ENCODE data around the gene UNC5C. TPM values are rescaled to one million over a fixed set of nuclear protein-coding genes. Genes with fewer than 3 reads are reported as not detected.

Gene UNC5C
- total and polyA plus RNA-seq, 7 experiments from 2014 or later, result not detected

DNA sequence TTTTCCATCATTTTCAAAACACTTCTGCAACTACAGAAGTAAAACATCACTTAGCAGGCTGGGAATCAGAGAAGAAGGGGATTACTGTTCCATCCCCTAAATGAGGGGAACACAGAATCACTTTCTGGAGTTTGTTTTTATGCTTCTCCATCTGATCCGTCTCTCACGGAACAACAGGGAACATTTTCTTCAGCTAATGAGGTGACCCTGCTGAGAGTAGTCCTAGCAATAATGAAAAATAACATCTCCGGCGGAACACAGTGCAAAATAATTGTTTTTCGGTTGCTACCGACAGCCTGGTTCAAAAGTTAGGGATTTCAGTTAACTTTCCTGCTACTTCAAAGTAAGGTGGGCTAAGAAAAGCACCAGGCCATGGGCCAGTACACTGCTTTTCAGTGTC is 322.9 kb downstream of the UNC5C start:
- no peak overlapping the region for H3K4me3 ChIP-seq (ENCODE audit: low read length)
- CTCF ChIA-PET, result no interaction called here

GRCh38 chr4:95224402-95224801 is 324.4 kb downstream of the UNC5C start:
- Histone ChIP-seq H3K27ac (ENCODE audit: low read depth, low read length) (no peak overlapping the region), H3K4me3 (ENCODE audit: low read length) (no peak overlapping the region), H3K4me1 (ENCODE audit: control insufficient read depth in 2 of 2, insufficient read depth in 2 of 2, low read length in 2 of 2) (no peaks in the 10 kb centered on the region), H3K36me3 (ENCODE audit: control insufficient read depth in 2 of 3, insufficient read depth in 3 of 3, low read length in 3 of 3) (no peaks in the 10 kb centered on the region), H3K27me3 (ENCODE audit: control insufficient read depth in 2 of 2, insufficient read depth in 2 of 2, low read length in 2 of 2) (peaks cover 0 to 4% of the 10 kb centered on the region in 2 donors), H3K9me3 (ENCODE audit: control insufficient read depth in 2 of 3, low read length in 3 of 3) (no peaks in the 10 kb centered on the region)
- Mint-ChIP-seq H3K27me3 (no peaks in the 10 kb centered on the region), H3K4me1 (no peaks in the 10 kb centered on the region), H3K36me3 (no peaks in the 10 kb centered on the region), H3K4me3 (no peak overlapping the region), H3K27ac (no peak overlapping the region), H3K9me3 (peaks cover 0 to 1% (median 0%) of the 10 kb centered on the region in 11 donors)
- ATAC-seq (no peak), DNase-seq (no peak)
- CTCF ChIA-PET, result no interaction called here
- intact Hi-C loops (cut with micrococcal nuclease), result no loop called here
- POLR2A ChIA-PET, result interaction anchor here (0.6 kb wide), 1 partner anchor 177 kb away, joined by 3 read pairs; no protein-coding TSS in a partner anchor

More for the DNA sequence above, 322.9 kb downstream of the UNC5C start:
- no peaks in the 10 kb centered on the region for H3K36me3 Mint-ChIP-seq
- H3K27ac Mint-ChIP-seq, result no peak overlapping the region
- H3K4me3 Mint-ChIP-seq, result no peak overlapping the region
- H3K27me3 ChIP-seq (ENCODE audit: control insufficient read depth in 2 of 2, insufficient read depth in 2 of 2, low read length in 2 of 2), result peaks cover 0 to 4% of the 10 kb centered on the region in 2 donors
- no peaks in the 10 kb centered on the region for H3K36me3 ChIP-seq (ENCODE audit: control insufficient read depth in 2 of 3, insufficient read depth in 3 of 3, low read length in 3 of 3)
- intact Hi-C loops (cut with micrococcal nuclease), result no loop called here
- H3K27ac ChIP-seq (ENCODE audit: low read depth, low read length), result no peak overlapping the region
- H3K27me3 Mint-ChIP-seq, result no peaks in the 10 kb centered on the region
- H3K9me3 Mint-ChIP-seq, result peaks cover 0 to 3% (median 0%) of the 10 kb centered on the region in 11 donors
- no peaks in the 10 kb centered on the region for H3K9me3 ChIP-seq (ENCODE audit: control insufficient read depth in 2 of 3, low read length in 3 of 3)
- POLR2A ChIA-PET, result no interaction called here
- no peaks in the 10 kb centered on the region for H3K4me1 Mint-ChIP-seq
- no peak for ATAC-seq
- DNase-seq, result no peak
- no peaks in the 10 kb centered on the region for H3K4me1 ChIP-seq (ENCODE audit: control insufficient read depth in 2 of 2, insufficient read depth in 2 of 2, low read length in 2 of 2)

DNA sequence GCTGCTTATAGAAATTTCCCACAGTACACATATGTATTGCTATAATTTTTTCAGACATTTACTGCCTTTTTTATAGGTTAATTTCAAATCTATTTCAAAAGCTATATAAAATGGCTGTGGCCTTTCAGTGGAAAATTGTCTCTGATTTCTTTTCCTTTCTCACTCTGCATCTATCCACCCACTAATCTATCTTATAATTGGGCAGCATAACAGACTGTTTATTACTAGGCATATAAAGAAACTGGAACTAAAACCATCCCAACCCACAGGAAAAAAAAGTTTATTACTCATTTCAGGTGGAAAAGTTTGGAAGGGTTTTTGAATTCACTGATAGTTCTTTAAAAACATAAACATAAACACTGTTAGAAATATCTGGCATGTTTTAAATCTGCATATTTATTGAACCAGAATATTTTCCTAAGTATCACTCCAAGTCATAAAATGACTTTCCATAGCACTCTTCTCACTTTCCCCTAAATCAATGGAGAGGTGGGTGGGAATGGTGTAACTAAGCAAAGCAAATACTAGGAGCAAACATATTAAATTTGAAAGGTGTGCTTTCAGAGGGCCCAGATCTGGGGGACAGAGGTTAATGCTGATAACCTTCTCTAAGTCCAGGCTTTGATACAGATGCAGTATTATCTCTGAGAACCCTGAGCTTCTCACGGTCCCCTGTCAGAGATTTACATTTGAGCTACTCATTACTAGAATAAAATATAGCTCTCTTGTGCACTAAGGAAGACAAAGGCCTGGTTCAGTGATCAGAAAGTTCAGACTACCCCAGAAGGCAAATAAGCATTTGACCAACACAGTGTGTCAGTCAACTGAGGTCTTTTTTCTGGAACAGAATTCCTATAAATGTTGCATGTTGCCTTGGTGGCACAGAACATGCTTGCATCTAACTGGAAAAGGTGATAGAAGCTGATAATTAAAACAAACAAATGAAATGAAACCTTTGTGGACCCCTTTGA is 328.3 kb downstream of the UNC5C start:
- intact Hi-C loops (cut with micrococcal nuclease), result no loop called here
- no peak for DNase-seq
- H3K4me1 Mint-ChIP-seq, result no peaks in the 10 kb centered on the region
- CTCF ChIA-PET, result no interaction called here
- Histone ChIP-seq H3K36me3 (ENCODE audit: control insufficient read depth in 2 of 3, insufficient read depth in 3 of 3, low read length in 3 of 3) (no peaks in the 10 kb centered on the region), H3K4me1 (ENCODE audit: control insufficient read depth in 2 of 2, insufficient read depth in 2 of 2, low read length in 2 of 2) (no peaks in the 10 kb centered on the region), H3K27me3 (ENCODE audit: control insufficient read depth in 2 of 2, insufficient read depth in 2 of 2, low read length in 2 of 2) (peaks cover 0 to 4% of the 10 kb centered on the region in 2 donors), H3K27ac (ENCODE audit: low read depth, low read length) (no peak overlapping the region), H3K9me3 (ENCODE audit: control insufficient read depth in 2 of 3, low read length in 3 of 3) (no peaks in the 10 kb centered on the region), H3K4me3 (ENCODE audit: low read length) (no peak overlapping the region)
- H3K9me3 Mint-ChIP-seq, result peaks cover 0 to 1% (median 0%) of the 10 kb centered on the region in 11 donors
- H3K4me3 Mint-ChIP-seq, result no peak overlapping the region
- no peaks in the 10 kb centered on the region for H3K36me3 Mint-ChIP-seq
- ATAC-seq, result no peak
- H3K27me3 Mint-ChIP-seq, result peaks cover 0 to 5% (median 0%) of the 10 kb centered on the region in 5 donors
- H3K27ac Mint-ChIP-seq, result no peak overlapping the region
- POLR2A ChIA-PET, result no interaction called here

DNA sequence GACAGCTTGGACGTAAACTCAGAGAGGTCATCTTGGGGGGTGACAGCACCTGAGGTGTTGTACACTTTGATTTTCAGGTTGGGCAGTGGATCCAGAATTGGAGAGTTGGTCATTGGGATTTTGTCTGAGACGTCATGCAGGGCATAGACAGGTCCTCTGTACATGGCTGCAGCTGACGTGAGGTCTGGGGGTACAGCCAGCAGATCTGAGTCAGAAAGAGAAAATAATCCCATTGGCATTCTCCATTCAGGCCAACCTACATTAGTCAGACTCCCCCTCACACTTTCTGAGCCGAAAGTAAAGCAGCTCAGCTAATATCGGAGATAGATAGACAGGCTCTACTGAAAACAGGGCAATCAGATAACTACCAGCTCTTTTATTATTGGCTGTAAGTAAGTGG is 329.7 kb downstream of the UNC5C start:
- H3K4me1 ChIP-seq (ENCODE audit: control insufficient read depth in 2 of 2, insufficient read depth in 2 of 2, low read length in 2 of 2), result no peaks in the 10 kb centered on the region
- H3K36me3 Mint-ChIP-seq, result no peaks in the 10 kb centered on the region
- ChIA-PET CTCF (no interaction called here), POLR2A (no interaction called here)
- no peak overlapping the region for H3K4me3 ChIP-seq (ENCODE audit: low read length)
- H3K4me1 Mint-ChIP-seq, result no peaks in the 10 kb centered on the region
- H3K9me3 Mint-ChIP-seq, result no peaks in the 10 kb centered on the region
- no peaks in the 10 kb centered on the region for H3K9me3 ChIP-seq (ENCODE audit: control insufficient read depth in 2 of 3, low read length in 3 of 3)
- DNase-seq (no peak), ATAC-seq (no peak)
- no peaks in the 10 kb centered on the region for H3K36me3 ChIP-seq (ENCODE audit: control insufficient read depth in 2 of 3, insufficient read depth in 3 of 3, low read length in 3 of 3)
- H3K27ac ChIP-seq (ENCODE audit: low read depth, low read length), result no peak overlapping the region
- H3K27ac Mint-ChIP-seq, result no peak overlapping the region
- peaks cover 0 to 4% of the 10 kb centered on the region in 2 donors for H3K27me3 ChIP-seq (ENCODE audit: control insufficient read depth in 2 of 2, insufficient read depth in 2 of 2, low read length in 2 of 2)
- intact Hi-C loops (cut with micrococcal nuclease), result no loop called here
- no peak overlapping the region for H3K4me3 Mint-ChIP-seq
- peaks cover 0 to 5% (median 0%) of the 10 kb centered on the region in 5 donors for H3K27me3 Mint-ChIP-seq

- no peaks in the 10 kb centered on the region for H3K9me3 Mint-ChIP-seq
- intact Hi-C loops (cut with micrococcal nuclease), result no loop called here
Observed at GRCh38 chr4:95217197-95217596, 331.6 kb downstream of the UNC5C start.

DNA sequence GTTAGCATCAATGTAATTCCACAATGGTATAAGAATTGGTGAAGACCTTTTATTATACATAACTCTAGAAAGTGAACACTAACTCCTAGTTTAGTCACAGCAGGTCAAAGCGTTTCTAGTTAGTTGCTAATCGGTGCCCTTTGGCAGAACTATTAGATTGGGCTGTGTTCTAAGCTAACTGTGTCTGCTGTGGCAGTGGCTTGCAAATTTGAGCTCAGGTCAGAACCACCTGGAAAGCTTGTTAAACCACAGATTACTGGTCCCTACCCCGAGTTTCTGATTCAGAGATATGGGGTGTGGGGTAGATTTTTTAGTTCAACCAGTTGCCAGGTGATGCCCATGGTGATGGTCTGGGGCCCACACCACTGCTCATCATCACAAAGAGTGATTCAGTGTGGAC is 332.1 kb downstream of the UNC5C start:
- H3K4me1 ChIP-seq (ENCODE audit: control insufficient read depth in 2 of 2, insufficient read depth in 2 of 2, low read length in 2 of 2), result no peaks in the 10 kb centered on the region
- POLR2A ChIA-PET, result no interaction called here
- H3K27ac ChIP-seq (ENCODE audit: low read depth, low read length), result no peak overlapping the region
- no peak for DNase-seq
- H3K9me3 ChIP-seq (ENCODE audit: control insufficient read depth in 2 of 3, low read length in 3 of 3), result no peaks in the 10 kb centered on the region
- H3K9me3 Mint-ChIP-seq, result no peaks in the 10 kb centered on the region
- H3K4me3 ChIP-seq (ENCODE audit: low read length), result no peak overlapping the region
- CTCF ChIA-PET, result no interaction called here
- no peaks in the 10 kb centered on the region for H3K27me3 ChIP-seq (ENCODE audit: control insufficient read depth in 2 of 2, insufficient read depth in 2 of 2, low read length in 2 of 2)
- intact Hi-C loops (cut with micrococcal nuclease), result no loop called here
- no peak overlapping the region for H3K27ac Mint-ChIP-seq
- no peaks in the 10 kb centered on the region for H3K4me1 Mint-ChIP-seq
- H3K4me3 Mint-ChIP-seq, result no peak overlapping the region
- no peaks in the 10 kb centered on the region for H3K36me3 Mint-ChIP-seq
- no peak for ATAC-seq
- H3K36me3 ChIP-seq (ENCODE audit: control insufficient read depth in 2 of 3, insufficient read depth in 3 of 3, low read length in 3 of 3), result no peaks in the 10 kb centered on the region
- peaks cover 0 to 9% (median 4%) of the 10 kb centered on the region in 5 donors for H3K27me3 Mint-ChIP-seq

More at GRCh38 chr4:95217197-95217596, 331.6 kb downstream of the UNC5C start:
- no peak overlapping the region for H3K4me3 Mint-ChIP-seq
- Histone ChIP-seq H3K27me3 (ENCODE audit: control insufficient read depth in 2 of 2, insufficient read depth in 2 of 2, low read length in 2 of 2) (no peaks in the 10 kb centered on the region), H3K4me1 (ENCODE audit: control insufficient read depth in 2 of 2, insufficient read depth in 2 of 2, low read length in 2 of 2) (no peaks in the 10 kb centered on the region), H3K27ac (ENCODE audit: low read depth, low read length) (no peak overlapping the region), H3K36me3 (ENCODE audit: control insufficient read depth in 2 of 3, insufficient read depth in 3 of 3, low read length in 3 of 3) (no peaks in the 10 kb centered on the region), H3K9me3 (ENCODE audit: control insufficient read depth in 2 of 3, low read length in 3 of 3) (no peaks in the 10 kb centered on the region), H3K4me3 (ENCODE audit: low read length) (no peak overlapping the region)
- ChIA-PET POLR2A (no interaction called here), CTCF (no interaction called here)
- no peaks in the 10 kb centered on the region for H3K4me1 Mint-ChIP-seq
- no peaks in the 10 kb centered on the region for H3K36me3 Mint-ChIP-seq
- H3K27ac Mint-ChIP-seq, result no peak overlapping the region
- DNase-seq, result no peak
- H3K27me3 Mint-ChIP-seq, result peaks cover 0 to 9% (median 4%) of the 10 kb centered on the region in 5 donors
- no peak for ATAC-seq
